Left cardiac atrium (tissue), 4 donors: ENCODE data around the gene SH2D7. TPM values are rescaled to one million over a fixed set of nuclear protein-coding genes. Genes with fewer than 3 reads are reported as not detected.
"Not testable (repeated sequence)": the region's sequence is repeated elsewhere in the genome, so short reads cannot be mapped to it uniquely, and the experiment has no call there.

Experiments
- ATAC-seq, 2 donors: fragments of 200-7000 bp; cut with Tn5 transposase; one replicate each; pipeline ENCODE4 v1.9.1; 2020; ENCODE audit warnings: mild to moderate bottlenecking in 2 of 2, moderate library complexity in 2 of 2
- DNase-seq: peaks from one replicate; pipeline ENCODE4 v3.0.0-alpha.2; 2020
- intact Hi-C, 2 donors: fragments of 100-400 bp; cut with DNase I; formaldehyde crosslinking; loops; one replicate each; pipeline versions ENCODE4 v1.14.1 to v1.15.1; 2022 to 2023
- total RNA-seq, 2 donors: library from RNA; stranded (reverse); fragmentation: NEBNext Ultra II Directional; extraction: Animal tissue kit (Norgen Biotek cat#: 25700); gene quantifications; one replicate each; pipeline ENCODE4 v1.2.1, GENCODE V29; 2021
- donor health status: DM: no; HTN: yes; CAD: no.
- donor health status: DM: no; HTN: yes; CAD: no; lungs with severe emphysema.
- donor health status: DM: yes; HTN: yes; CAD: no.
- donor health status: Dilated cardiomyopathy.

Gene SH2D7
- total RNA-seq, 2 donors from 2014 or later = not detected

- intact Hi-C loops = no loop called here
- ATAC-seq = peak; percentile 1
- DNase-seq = no peak
Observed at GRCh38 chr15:78149805-78150751, 57.7 kb downstream of the SH2D7 start.

DNA sequence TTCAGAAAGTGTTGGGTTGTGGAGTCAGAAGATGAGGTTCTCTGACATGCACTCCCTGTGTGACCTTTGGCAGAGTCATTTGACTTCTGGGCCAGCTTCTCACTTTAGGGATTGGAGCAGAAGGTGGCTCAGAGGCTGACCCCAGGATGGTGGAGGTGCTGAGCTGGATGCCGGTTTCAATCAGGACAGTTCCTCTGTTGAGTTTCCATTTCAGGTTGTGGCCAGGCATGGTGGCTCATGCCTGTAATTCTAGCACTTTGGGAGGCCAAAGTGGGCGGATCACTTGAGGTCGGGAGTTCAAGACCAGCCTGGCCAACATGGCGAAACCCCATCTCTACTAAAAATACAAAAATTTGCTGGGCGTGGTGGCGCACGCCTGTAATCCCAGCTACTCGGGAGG, 58.7 kb downstream of the SH2D7 start:
- DNase-seq, intact Hi-C loops, ATAC-seq: not testable (repeated sequence)

Other genes with a start within 250 kb of the SH2D7 start
- gene TBC1D2B, start 14.8 kb upstream of the SH2D7 start, total RNA-seq = 10 to 100 TPM; 20.5 to 23.7 TPM
- gene CIB2, start 38.9 kb downstream of the SH2D7 start, total RNA-seq = 10 to 100 TPM; 50.3 to 66.9 TPM
- 100 to 1,000 TPM; 353 to 512 TPM for gene IDH3A, start 56.8 kb downstream of the SH2D7 start, total RNA-seq
- under 1 TPM; 0.29 to 0.32 TPM for gene ACSBG1, start 142.0 kb downstream of the SH2D7 start, total RNA-seq
- 100 to 1,000 TPM; 116 to 171 TPM for gene DNAJA4, start 172.0 kb downstream of the SH2D7 start, total RNA-seq
- 10 to 100 TPM; 27.1 to 35.5 TPM for gene SKIC8, start 207.0 kb downstream of the SH2D7 start, total RNA-seq
- gene CRABP1, start 247.8 kb downstream of the SH2D7 start, total RNA-seq = not detected